HEK293T (cell line): Measurements from ENCODE around the gene TGFB1.
"Not testable (repeated sequence)": the region's sequence is repeated elsewhere in the genome, so short reads cannot be mapped to it uniquely, and the experiment has no call there.

Experiments used
- CTCF ChIA-PET: fragments of 350-600 bp; formaldehyde crosslinking; extraction: SDS; loops from one replicate; lab custom pipeline; 2021; ENCODE audit warnings: antibody characterized with exemption, inconsistent platforms; lab: Yijun Ruan, JAX
- POLR2A ChIA-PET: fragments of 350-600 bp; formaldehyde crosslinking; extraction: SDS; loops from one replicate; lab custom pipeline; 2020; ENCODE audit warnings: antibody characterized with exemption, inconsistent platforms; lab: Yijun Ruan, JAX
- DNase-seq: peaks from one replicate; pipeline ENCODE4 v3.0.0; 2012; ENCODE audit warnings: mixed read lengths; ENCODE audit errors: extremely low spot score
- ARNT ChIP-seq: fragments of 450-650 bp; IDR thresholded peaks from 2 replicates; pipeline ENCODE4 v1.6.1; 2017; ENCODE audit warnings: mild to moderate bottlenecking
- BHLHE40 ChIP-seq: fragments of 450-650 bp; IDR thresholded peaks from 2 replicates; pipeline ENCODE4 v1.6.1; 2016; ENCODE audit warnings: mild to moderate bottlenecking, moderate library complexity, borderline replicate concordance
- CTBP1 ChIP-seq: fragments of 450-650 bp; IDR thresholded peaks from 2 replicates; pipeline ENCODE4 v1.6.1; 2016; ENCODE audit warnings: borderline replicate concordance
- ELF4 ChIP-seq: fragments of 450-650 bp; IDR thresholded peaks from 2 replicates; pipeline ENCODE4 v1.6.1; 2017; ENCODE audit warnings: antibody characterized with exemption
- FOXA1 ChIP-seq: fragments of 450-650 bp; IDR thresholded peaks from 2 replicates; pipeline ENCODE4 v1.6.1; 2016; ENCODE audit warnings: mild to moderate bottlenecking
- FOXK2 ChIP-seq: fragments of 450-650 bp; IDR thresholded peaks from 2 replicates; pipeline ENCODE4 v1.6.1; 2016; ENCODE audit warnings: mild to moderate bottlenecking
- FOXM1 ChIP-seq: fragments of 450-650 bp; IDR thresholded peaks from 2 replicates; pipeline ENCODE4 v1.6.1; 2017; ENCODE audit warnings: mild to moderate bottlenecking, borderline replicate concordance
- HDGF ChIP-seq: fragments of 450-650 bp; IDR thresholded peaks from 2 replicates; pipeline ENCODE4 v1.6.1; 2017; ENCODE audit warnings: antibody characterized with exemption, borderline replicate concordance
- L3MBTL2 ChIP-seq: fragments of 450-650 bp; conservative IDR thresholded peaks from 2 replicates; pipeline ENCODE4 v1.6.1; 2016; ENCODE audit warnings: mild to moderate bottlenecking
- LEF1 ChIP-seq: fragments of 450-650 bp; IDR thresholded peaks from 2 replicates; pipeline ENCODE4 v1.6.1; 2017; ENCODE audit warnings: mild to moderate bottlenecking, borderline replicate concordance
- NFRKB ChIP-seq: fragments of 450-650 bp; IDR thresholded peaks from 2 replicates; pipeline ENCODE4 v1.6.1; 2016; ENCODE audit warnings: mild to moderate bottlenecking, moderate library complexity
- PKNOX1 ChIP-seq: fragments of 450-650 bp; IDR thresholded peaks from 2 replicates; pipeline ENCODE4 v1.6.1; 2016
- SP1 ChIP-seq: fragments of 450-650 bp; IDR thresholded peaks from 2 replicates; pipeline ENCODE4 v1.6.1; 2017
- SUZ12 ChIP-seq: fragments of 450-650 bp; IDR thresholded peaks from 2 replicates; pipeline ENCODE4 v1.6.1; 2016; ENCODE audit warnings: mild to moderate bottlenecking
- TARDBP ChIP-seq: fragments of 450-650 bp; IDR thresholded peaks from 2 replicates; pipeline ENCODE4 v1.6.1; 2016
- ZNF384 ChIP-seq: fragments of 450-650 bp; IDR thresholded peaks from 2 replicates; pipeline ENCODE4 v1.6.1; 2016

Gene TGFB1

GRCh38 chr19:41350735-41351338 is 2.9 kb downstream of the TGFB1 start:
- DNase-seq, result no peak
- POLR2A ChIA-PET, result interaction anchor here (1.5 to 5.4 kb wide), 2 partner anchors 13 to 14 kb away, joined by 8 to 51 read pairs; partner anchors contain the start of gene B9D2
- CTCF ChIA-PET, result interaction anchor here (1.8 kb wide), 1 partner anchor 28 kb away, joined by 5 read pairs; no protein-coding TSS in a partner anchor
- TF ChIP-seq FOXK2 (no peak), BHLHE40 (no peak), ZNF384 (no peak), PKNOX1 (no peak), NFRKB (no peak)

DNA sequence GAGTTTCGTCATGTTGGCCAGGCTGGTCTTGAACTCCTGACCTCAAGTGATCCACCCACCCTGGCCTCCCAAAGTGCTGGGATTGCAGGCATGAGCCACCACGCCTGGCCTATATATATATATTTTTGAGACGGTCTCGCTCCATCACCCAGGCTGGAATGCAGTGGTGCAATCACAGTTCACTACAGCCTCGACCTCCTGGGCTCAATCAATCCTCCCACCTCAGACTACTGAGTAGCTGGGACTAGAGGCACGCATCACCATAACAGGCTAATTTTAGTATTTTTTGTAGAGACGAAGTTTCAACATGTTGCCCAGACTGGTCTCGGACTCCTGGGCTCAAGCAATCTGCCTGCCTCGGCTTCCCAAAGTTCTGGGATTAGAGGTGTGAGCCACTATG is 6.8 kb downstream of the TGFB1 start:
- DNase-seq, CTCF ChIA-PET: not testable (repeated sequence)
- POLR2A ChIA-PET, result interaction anchor here (1.1 to 1.4 kb wide), 2 partner anchors 81 to 84 kb away, joined by 4 read pairs; no protein-coding TSS in a partner anchor

DNA sequence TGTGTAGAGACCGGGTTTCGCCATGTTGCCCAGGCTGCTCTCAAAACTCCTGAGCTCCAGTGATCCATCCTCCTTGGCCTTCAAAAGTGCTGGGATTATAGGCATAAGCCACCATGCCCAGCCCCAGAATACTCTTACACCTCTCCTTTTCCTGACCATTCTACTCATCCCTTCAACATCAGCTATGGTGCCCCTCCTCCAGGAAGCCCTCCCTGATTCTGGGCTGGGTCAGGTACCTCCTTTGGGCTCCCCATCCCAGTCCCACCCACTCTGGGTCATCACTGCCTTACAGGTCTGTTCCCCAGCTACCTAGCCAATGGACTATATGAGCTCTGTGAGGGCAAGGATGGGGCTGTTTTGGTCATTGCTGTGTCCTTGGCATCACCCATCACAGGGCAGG is 9.6 kb downstream of the TGFB1 start:
- TF ChIP-seq ZNF384, result no peak
- ChIA-PET POLR2A (no interaction called here), CTCF (interaction anchor here (0.6 kb wide), 1 partner anchor 82 kb away, joined by 3 read pairs; no protein-coding TSS in a partner anchor)
- no peak for DNase-seq

GRCh38 chr19:41341669-41342490 is 11.8 kb downstream of the TGFB1 start:
- DNase-seq, result no peak
- TF ChIP-seq HDGF (no peak), ZNF384 (no peak), SP1 (no peak), BHLHE40 (no peak), PKNOX1 (no peak), TARDBP (no peak), SUZ12 (no peak), NFRKB (no peak), ARNT (no peak), FOXK2 (no peak), L3MBTL2 (no peak)
- ChIA-PET CTCF (no interaction called here), POLR2A (no interaction called here)

GRCh38 chr19:41339936-41340335 is 13.8 kb downstream of the TGFB1 start:
- TF ChIP-seq PKNOX1 (no peak), FOXA1 (no peak), SP1 (no peak), NFRKB (no peak), SUZ12 (no peak), TARDBP (no peak), CTBP1 (no peak), FOXM1 (no peak), ELF4 (no peak), BHLHE40 (no peak), HDGF (no peak), LEF1 (no peak), L3MBTL2 (no peak)
- ChIA-PET POLR2A (no interaction called here), CTCF (no interaction called here)
- no peak for DNase-seq

DNA sequence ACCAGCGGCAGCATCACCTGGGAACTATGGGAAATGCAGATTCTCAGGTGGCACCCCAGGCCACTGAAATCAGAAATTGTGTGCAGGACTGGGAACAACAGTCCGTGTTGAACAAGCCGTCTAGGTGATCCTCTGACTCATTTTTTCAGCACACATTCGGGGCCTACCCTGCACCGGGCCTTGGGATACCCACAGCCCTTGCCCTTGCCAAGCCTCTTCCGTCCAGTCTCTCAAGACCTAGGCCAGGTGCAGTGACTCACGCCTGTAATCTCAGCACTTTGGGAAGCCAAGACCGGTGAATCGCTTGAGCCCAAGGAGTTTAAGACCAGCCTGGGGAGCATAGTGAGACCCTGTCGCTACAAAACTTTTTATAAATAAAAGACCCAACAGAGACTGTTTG is 18.3 kb downstream of the TGFB1 start:
- TF ChIP-seq PKNOX1, result no peak
- TF ChIP-seq HDGF, result no peak
- TF ChIP-seq FOXM1, result no peak
- CTCF ChIA-PET, result no interaction called here
- POLR2A ChIA-PET, result interaction anchor here (0.5 to 2.1 kb wide), 3 partner anchors 8 to 17 kb away, joined by 3 to 5 read pairs (median 4); no protein-coding TSS in a partner anchor
- no peak for DNase-seq
